ENCODE measurements around the gene RGS6.

The RGS6 gene

GRCh38 chr14:72492196-72492595, 560.0 kb downstream of the RGS6 start:
- no peak overlapping the region for H3K4me2 ChIP-seq
- no peak overlapping the region for H3K9ac ChIP-seq
- H3K4me3 ChIP-seq (IDR thresholded peaks at IDR 0.05; ENCODE audit: insufficient read depth, low read depth, low read length) = no peak overlapping the region
- no peak overlapping the region for H3K27ac ChIP-seq
- no peaks in the 10 kb centered on the region for H3K27me3 ChIP-seq (ENCODE audit: insufficient read depth, low read depth)
- no peaks in the 10 kb centered on the region for H3K36me3 ChIP-seq (ENCODE audit: insufficient read depth)
- H3K79me2 ChIP-seq (ENCODE audit: insufficient read depth, low read depth) = no peaks in the 10 kb centered on the region
- H4K20me1 ChIP-seq (ENCODE audit: insufficient read depth) = no peaks in the 10 kb centered on the region
- H3K4me1 ChIP-seq (ENCODE audit: low read depth, poor library complexity, severe bottlenecking) = no peaks in the 10 kb centered on the region
- TF ChIP-seq CTCF (conservative IDR thresholded peaks at IDR 0.05; ENCODE audit: low read depth, low read length) = no peak
- no peak overlapping the region for H2AFZ ChIP-seq (ENCODE audit: low read depth)

GRCh38 chr14:72495668-72496067, 563.4 kb downstream of the RGS6 start:
- Histone ChIP-seq H4K20me1 (ENCODE audit: insufficient read depth) (no peaks in the 10 kb centered on the region), H3K4me2 (no peak overlapping the region), H3K79me2 (ENCODE audit: insufficient read depth, low read depth) (no peaks in the 10 kb centered on the region), H3K4me1 (ENCODE audit: low read depth, poor library complexity, severe bottlenecking) (no peaks in the 10 kb centered on the region), H3K36me3 (ENCODE audit: insufficient read depth) (no peaks in the 10 kb centered on the region), H3K27ac (no peak overlapping the region), H3K27me3 (ENCODE audit: insufficient read depth, low read depth) (no peaks in the 10 kb centered on the region), H2AFZ (ENCODE audit: low read depth) (no peak overlapping the region), H3K9ac (no peak overlapping the region), H3K4me3 (IDR thresholded peaks at IDR 0.05; ENCODE audit: insufficient read depth, low read depth, low read length) (no peak overlapping the region)
- TF ChIP-seq CTCF (conservative IDR thresholded peaks at IDR 0.05; ENCODE audit: low read depth, low read length) = no peak

- Histone ChIP-seq H3K4me1 (ENCODE audit: low read depth, poor library complexity, severe bottlenecking) (no peaks in the 10 kb centered on the region), H3K36me3 (ENCODE audit: insufficient read depth) (no peaks in the 10 kb centered on the region), H3K27me3 (ENCODE audit: insufficient read depth, low read depth) (no peaks in the 10 kb centered on the region), H4K20me1 (ENCODE audit: insufficient read depth) (no peaks in the 10 kb centered on the region), H3K27ac (no peak overlapping the region), H3K79me2 (ENCODE audit: insufficient read depth, low read depth) (no peaks in the 10 kb centered on the region), H3K9ac (no peak overlapping the region), H3K4me2 (no peak overlapping the region), H2AFZ (ENCODE audit: low read depth) (no peak overlapping the region), H3K4me3 (IDR thresholded peaks at IDR 0.05; ENCODE audit: insufficient read depth, low read depth, low read length) (no peak overlapping the region)
- no peak for TF ChIP-seq CTCF (conservative IDR thresholded peaks at IDR 0.05; ENCODE audit: low read depth, low read length)
Observed at GRCh38 chr14:72498646-72499045, 566.4 kb downstream of the RGS6 start.

GRCh38 chr14:72499746-72500145, 567.5 kb downstream of the RGS6 start:
- TF ChIP-seq CTCF (conservative IDR thresholded peaks at IDR 0.05; ENCODE audit: low read depth, low read length) = no peak
- Histone ChIP-seq H3K4me1 (ENCODE audit: low read depth, poor library complexity, severe bottlenecking) (peaks cover 4% of the 10 kb centered on the region), H3K27ac (no peak overlapping the region), H2AFZ (ENCODE audit: low read depth) (no peak overlapping the region), H4K20me1 (ENCODE audit: insufficient read depth) (no peaks in the 10 kb centered on the region), H3K4me3 (IDR thresholded peaks at IDR 0.05; ENCODE audit: insufficient read depth, low read depth, low read length) (no peak overlapping the region), H3K36me3 (ENCODE audit: insufficient read depth) (no peaks in the 10 kb centered on the region), H3K27me3 (ENCODE audit: insufficient read depth, low read depth) (no peaks in the 10 kb centered on the region), H3K4me2 (no peak overlapping the region), H3K9ac (no peak overlapping the region), H3K79me2 (ENCODE audit: insufficient read depth, low read depth) (no peaks in the 10 kb centered on the region)
